ENCODE measurements around the gene SORBS1. TPM values are rescaled to one million over a fixed set of nuclear protein-coding genes. Genes with fewer than 3 reads are reported as not detected.

SORBS1 gene
- total RNA-seq, 2 experiments from 2014 or later: 0.57 to 3.1 TPM

DNA sequence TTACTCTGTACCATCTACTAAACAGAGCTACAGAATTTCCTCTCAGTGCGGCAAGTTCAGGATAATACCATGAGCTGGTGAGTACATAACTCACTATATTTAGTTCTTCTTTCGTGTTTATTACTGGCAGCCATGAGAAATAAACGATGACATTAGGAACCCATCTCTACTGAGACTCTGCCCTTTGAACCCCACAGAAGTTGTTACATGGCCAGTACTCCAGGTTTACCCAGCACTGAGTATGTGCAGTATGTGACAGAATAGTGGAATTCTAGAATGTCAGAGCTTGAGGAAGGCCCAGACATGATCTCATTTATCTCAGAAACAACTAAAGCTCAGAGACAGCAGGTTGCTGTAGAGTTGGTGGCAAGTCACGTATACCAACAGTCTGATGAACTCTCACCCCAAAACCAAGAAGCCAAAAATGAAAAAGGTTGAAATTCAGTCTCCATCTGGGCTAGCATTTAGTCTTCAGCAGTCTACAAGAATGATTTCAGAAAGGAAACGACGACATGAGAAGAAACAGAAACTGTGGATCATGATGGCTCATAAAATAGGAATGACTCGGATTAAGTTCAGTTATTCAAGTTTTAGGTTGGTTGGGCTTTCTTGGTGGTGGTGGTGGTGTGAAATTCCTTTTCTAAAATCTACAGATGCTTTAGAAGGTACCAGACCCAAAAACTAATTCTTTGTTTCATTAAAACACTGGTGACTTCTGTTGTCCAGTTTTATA lies 78.5 kb downstream of the SORBS1 start:
- no TSS peak for BruUV-seq (replicated peaks)
- POLR2A ChIA-PET: interaction anchor here (1.4 kb wide), 1 partner anchor 16 kb away, joined by 3 read pairs; no protein-coding TSS in a partner anchor

DNA sequence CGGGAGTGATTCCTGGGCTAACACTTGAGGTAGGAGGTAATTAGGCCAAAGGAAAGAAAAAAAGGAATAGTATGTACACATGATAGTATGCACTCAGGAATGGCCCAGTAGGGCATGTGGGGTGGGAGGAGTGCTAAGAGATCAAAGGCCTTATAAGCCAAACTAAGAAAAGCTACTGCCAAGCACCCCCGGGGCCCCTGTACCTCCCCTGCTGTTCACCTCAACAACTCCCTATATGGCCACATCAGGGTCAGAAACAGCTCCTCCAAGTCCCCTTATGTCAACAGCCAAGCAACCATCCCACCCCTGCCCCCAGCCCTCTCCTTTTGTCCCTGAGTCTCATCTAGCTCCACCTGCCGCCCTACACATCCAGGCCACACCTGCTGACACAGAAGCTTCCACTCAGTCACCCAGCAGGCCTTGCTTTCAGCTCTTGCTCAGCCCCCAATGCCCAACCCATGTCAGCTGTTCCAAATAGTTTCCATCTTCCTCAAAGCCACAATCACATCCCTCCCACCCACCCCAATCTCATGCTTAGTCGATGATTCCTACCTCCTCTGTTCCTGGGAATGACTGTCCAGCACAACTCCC lies 80.2 kb downstream of the SORBS1 start:
- Histone ChIP-seq H3K9me3 (ENCODE audit: low read length) (no peaks in the 10 kb centered on the region), H4K20me1 (ENCODE audit: insufficient read depth, low read length) (no peaks in the 10 kb centered on the region), H3K9me2 (ENCODE audit: insufficient read depth, low read length) (no peaks in the 10 kb centered on the region), H3K36me3 (ENCODE audit: insufficient read depth, low read length) (no peaks in the 10 kb centered on the region), H3K4me3 (ENCODE audit: low read depth, low read length, poor library complexity, severe bottlenecking) (no peak overlapping the region), H2AFZ (ENCODE audit: low read length) (no peak overlapping the region), H3K27ac (ENCODE audit: low read depth, low read length, poor library complexity, severe bottlenecking) (no peak overlapping the region), H3K79me2 (ENCODE audit: insufficient read depth, low read depth, low read length) (no peaks in the 10 kb centered on the region), H3K4me1 (ENCODE audit: insufficient read depth, low read length, poor library complexity, severe bottlenecking) (no peaks in the 10 kb centered on the region), H3K4me2 (ENCODE audit: low read length) (no peak overlapping the region)
- DNase-seq (ENCODE audit: low spot score): no peak
- CTCF ChIA-PET (ENCODE audit: unreplicated experiment): interaction anchor here (0.6 kb wide), 1 partner anchor 893 kb away, joined by 14 read pairs; no protein-coding TSS in a partner anchor
- no peak for TF ChIP-seq EZH2phosphoT487 (IDR thresholded peaks at IDR 0.05; ENCODE audit: borderline replicate concordance, low read depth, low read length)
- no peak for TF ChIP-seq CTCF (conservative IDR thresholded peaks at IDR 0.05; ENCODE audit: low read length)
- POLR2A ChIA-PET: interaction anchor here (1.1 kb wide), 1 partner anchor 29 kb away, joined by 3 read pairs; no protein-coding TSS in a partner anchor
- intact Hi-C loops (cut with micrococcal nuclease; ENCODE audit: unreplicated experiment): no loop called here
- no TSS peak for BruUV-seq (replicated peaks)

More for the DNA sequence above, 78.5 kb downstream of the SORBS1 start:
- DNase-seq (ENCODE audit: low spot score): no peak
- Histone ChIP-seq H3K36me3 (ENCODE audit: insufficient read depth, low read length) (no peaks in the 10 kb centered on the region), H2AFZ (ENCODE audit: low read length) (no peak overlapping the region), H3K4me3 (ENCODE audit: low read depth, low read length, poor library complexity, severe bottlenecking) (no peak overlapping the region), H4K20me1 (ENCODE audit: insufficient read depth, low read length) (no peaks in the 10 kb centered on the region), H3K79me2 (ENCODE audit: insufficient read depth, low read depth, low read length) (no peaks in the 10 kb centered on the region), H3K4me1 (ENCODE audit: insufficient read depth, low read length, poor library complexity, severe bottlenecking) (no peaks in the 10 kb centered on the region), H3K9me3 (ENCODE audit: low read length) (no peaks in the 10 kb centered on the region), H3K9me2 (ENCODE audit: insufficient read depth, low read length) (no peaks in the 10 kb centered on the region), H3K4me2 (ENCODE audit: low read length) (no peak overlapping the region), H3K27ac (ENCODE audit: low read depth, low read length, poor library complexity, severe bottlenecking) (no peak overlapping the region)
- TF ChIP-seq EZH2phosphoT487 (IDR thresholded peaks at IDR 0.05; ENCODE audit: borderline replicate concordance, low read depth, low read length): no peak
- no peak for TF ChIP-seq CTCF (conservative IDR thresholded peaks at IDR 0.05; ENCODE audit: low read length)
- intact Hi-C loops (cut with micrococcal nuclease; ENCODE audit: unreplicated experiment): no loop called here
- CTCF ChIA-PET (ENCODE audit: unreplicated experiment): no interaction called here
